ENCODE data around the gene VWA7.
"Not testable (repeated sequence)": the region's sequence is repeated elsewhere in the genome, so short reads cannot be mapped to it uniquely, and the experiment has no call there.

VWA7 gene, protein sequence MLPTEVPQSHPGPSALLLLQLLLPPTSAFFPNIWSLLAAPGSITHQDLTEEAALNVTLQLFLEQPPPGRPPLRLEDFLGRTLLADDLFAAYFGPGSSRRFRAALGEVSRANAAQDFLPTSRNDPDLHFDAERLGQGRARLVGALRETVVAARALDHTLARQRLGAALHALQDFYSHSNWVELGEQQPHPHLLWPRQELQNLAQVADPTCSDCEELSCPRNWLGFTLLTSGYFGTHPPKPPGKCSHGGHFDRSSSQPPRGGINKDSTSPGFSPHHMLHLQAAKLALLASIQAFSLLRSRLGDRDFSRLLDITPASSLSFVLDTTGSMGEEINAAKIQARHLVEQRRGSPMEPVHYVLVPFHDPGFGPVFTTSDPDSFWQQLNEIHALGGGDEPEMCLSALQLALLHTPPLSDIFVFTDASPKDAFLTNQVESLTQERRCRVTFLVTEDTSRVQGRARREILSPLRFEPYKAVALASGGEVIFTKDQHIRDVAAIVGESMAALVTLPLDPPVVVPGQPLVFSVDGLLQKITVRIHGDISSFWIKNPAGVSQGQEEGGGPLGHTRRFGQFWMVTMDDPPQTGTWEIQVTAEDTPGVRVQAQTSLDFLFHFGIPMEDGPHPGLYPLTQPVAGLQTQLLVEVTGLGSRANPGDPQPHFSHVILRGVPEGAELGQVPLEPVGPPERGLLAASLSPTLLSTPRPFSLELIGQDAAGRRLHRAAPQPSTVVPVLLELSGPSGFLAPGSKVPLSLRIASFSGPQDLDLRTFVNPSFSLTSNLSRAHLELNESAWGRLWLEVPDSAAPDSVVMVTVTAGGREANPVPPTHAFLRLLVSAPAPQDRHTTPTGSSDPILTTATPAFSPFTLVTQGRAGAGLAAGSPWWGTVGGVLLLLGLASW

DNA sequence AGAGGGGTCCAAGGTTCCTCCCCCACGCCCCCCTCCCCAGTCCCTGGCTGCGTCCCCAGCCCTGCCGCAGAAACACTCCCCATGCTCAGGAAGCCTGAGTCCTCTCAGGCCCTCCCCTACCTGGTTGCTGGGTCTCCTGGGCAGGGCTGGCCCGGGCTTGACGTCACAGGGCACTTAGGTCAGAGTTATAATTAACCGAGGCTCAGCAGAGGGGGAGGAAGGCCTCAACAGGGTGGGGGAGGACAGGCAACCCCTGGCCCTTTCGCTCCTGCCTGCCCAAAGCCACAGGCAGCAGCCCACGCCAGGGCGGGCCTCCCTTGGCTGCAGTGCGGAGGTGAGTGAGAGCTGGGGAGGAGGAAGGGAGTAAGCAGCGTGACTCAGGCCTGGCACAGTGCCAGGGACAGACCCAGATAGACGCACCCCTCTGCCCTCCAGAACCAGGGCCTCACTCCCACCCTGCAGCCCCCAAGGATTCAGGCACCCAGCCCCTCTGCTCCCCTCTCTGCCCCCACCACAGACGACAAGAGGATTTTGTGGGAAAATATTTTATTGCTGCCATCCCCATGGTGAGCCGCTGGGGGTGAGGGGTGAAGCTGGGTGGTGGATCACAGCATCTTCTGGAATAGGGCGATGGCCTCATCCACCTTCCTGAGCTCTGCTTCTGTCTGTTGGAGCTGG lies at the start of gene VWA7:
Gene VWA7, minus strand, starts transcription at position 340 of the 678 bp plus-strand sequence. CDS start 549 bp downstream, outside the sequence.
- DNase-seq: peak in 1 of 2 experiments; percentile 54

DNA sequence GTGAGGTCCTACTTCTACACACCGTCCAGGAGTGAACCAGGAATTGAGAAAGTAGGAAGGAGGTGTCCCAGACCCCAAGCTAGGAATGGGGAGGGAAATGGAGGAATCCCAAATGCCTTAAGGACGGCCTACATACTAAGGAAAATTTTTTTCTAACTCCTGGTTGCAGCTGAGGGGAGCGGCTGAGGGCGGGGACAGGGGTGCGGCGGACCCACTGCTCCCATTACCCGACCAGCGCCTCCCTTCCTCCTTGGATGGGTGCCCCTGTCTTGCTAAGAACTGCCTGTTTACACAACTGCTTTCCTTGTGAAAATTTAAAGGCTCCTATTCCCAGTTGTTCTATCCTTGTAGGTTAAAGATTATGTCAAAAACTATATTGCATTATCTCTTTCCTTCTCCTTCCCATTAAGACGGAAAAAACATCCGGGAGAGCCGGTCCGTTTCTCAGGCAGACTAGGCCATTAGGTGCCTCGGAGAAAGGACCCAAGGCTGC lies 49.7 kb upstream of the VWA7 start:
- DNase-seq: peak; percentile 51 to 94

DNA sequence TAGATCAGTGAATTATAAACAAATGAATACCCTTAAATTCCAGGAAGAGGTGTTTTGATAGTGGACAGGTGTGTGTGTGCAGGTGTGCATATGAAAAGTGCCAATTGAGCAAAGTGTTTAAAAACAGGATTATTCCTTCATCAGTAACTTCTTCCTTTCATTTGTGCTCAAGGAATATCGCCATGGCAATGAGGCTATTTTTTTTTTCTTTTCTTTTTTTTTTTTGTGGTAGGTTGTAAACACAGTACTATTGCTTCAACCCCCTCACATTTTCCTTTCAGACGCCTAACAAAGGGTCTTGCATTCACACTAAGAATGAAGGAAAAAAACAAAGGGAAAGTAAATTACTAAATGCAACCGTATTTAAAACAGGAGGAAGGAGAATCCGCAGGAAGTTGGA lies 48.4 kb upstream of the VWA7 start:
- DNase-seq: no peak

DNA sequence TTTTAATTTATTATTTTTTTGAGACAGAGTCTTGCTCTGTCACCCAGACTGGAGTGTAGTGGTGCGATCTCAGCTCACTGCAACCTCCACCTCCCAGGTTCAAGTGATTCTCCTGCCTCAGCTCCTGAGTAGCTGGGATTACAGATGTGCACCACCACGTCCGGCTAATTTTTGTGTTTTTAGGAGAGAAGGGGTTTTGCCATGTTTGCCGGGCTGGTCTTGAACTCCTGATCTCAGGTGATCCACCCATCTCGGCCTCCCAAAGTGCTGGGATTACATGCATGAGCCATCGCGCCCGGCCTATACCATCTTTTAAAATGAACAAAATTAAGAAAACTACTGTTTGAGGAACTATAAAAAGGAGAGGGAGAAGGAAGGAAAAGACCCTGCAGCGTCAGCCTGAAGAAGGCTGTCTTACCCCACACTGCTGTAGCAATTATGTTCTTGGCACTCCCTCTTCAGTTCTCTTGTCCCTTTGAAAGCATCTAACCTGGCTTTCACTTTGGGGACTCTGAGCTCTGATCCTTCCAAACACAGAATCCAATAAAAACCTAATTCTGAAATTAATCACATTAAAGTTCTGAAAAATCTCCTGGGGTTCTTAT lies 46.6 kb upstream of the VWA7 start:
- not testable (repeated sequence) for DNase-seq

DNA sequence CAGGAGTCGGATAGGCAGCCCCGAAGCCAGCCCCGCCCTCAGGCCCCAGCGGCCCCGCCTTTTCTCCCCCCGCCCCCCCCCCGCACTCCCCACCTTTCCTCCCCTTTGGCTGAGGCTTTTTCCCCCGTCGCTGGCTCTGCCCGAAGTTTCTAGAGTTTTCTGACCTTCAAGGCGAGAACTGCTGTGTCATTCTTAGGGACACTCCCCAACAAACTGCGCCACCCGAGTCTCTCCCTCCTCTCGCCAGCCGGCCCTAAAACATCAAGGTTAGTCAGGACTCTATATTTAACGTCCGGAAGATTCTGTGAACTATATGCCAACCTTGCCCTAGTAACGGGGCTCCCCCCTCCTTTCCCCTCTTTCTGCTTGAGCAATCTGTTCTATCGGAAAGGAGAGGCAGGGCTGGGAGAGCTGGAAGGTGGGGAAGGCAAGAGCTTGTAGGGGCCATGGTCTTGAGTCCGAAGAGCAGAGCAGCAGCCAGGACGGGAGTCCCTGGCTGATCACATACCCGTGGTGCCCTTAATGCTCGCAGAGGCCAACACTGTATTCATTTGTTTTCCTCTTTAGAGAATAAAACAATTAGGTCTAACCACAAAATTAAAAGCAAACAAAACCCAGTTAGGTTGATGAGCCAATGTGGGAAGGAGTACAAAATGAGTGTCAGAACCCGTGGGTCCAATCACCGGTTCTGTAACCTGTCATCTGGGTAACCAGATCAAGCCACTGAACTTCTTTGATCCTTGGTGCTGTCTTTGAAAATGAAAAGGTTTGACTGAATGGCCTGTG lies 45.1 kb upstream of the VWA7 start:
- peak; percentile 48 to 79 for DNase-seq

DNA sequence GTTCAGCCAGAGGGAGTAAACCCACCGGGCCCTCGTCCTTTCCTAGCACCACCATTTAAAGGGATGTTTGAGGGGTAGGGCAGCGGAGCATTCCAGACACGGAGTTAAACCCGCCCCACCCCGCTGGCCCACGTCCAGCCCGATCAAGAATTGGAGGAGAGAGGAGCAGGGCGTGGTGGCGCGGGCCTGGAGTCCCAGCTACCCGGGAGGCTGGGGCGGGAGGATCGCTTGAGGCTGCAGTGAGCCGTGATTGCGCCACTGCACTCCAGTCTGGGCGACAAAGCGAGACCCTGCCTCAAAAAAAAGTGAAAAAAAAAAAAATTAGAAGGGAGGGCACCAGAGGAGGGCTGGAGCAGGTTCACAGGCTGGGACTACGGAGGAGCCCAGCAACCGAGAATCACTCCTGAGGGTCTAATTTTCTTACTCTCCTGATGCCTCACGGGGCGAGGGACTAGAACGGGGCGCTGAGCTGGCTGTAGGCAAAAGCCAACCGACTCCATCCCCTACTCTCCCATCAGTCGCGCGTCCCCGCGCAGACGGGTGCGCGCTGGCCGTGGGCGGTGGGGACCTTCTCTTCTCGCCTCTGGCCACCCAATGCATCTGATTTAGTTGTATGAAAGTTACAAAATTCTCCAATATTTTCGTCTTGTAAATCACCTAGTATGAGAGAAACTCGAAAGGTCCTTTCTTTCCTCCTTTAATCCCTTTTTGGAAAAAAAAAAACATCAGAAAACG lies 44.3 kb upstream of the VWA7 start:
- peak in 1 of 2 experiments; percentile 79 for DNase-seq

DNA sequence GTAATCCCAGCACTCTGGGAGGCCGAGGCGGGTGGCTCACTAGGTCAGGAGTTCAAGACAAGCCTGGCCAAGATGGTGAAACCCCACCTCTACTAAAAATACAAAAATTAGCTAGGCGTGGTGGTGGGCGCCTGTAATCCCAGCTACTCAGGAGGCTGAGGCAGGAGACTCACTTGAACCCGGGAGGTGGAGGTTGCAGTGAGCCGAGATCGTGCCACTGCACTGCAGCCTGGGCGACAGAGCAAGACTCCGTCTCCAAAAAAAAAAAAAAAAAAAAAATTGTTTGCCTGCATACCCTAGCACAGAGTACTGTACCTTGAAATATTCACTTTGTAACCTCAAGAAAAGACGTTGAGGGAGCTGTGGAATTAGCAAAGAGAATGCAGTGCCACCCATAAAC lies 43.3 kb upstream of the VWA7 start:
- DNase-seq: not testable (repeated sequence)

DNA sequence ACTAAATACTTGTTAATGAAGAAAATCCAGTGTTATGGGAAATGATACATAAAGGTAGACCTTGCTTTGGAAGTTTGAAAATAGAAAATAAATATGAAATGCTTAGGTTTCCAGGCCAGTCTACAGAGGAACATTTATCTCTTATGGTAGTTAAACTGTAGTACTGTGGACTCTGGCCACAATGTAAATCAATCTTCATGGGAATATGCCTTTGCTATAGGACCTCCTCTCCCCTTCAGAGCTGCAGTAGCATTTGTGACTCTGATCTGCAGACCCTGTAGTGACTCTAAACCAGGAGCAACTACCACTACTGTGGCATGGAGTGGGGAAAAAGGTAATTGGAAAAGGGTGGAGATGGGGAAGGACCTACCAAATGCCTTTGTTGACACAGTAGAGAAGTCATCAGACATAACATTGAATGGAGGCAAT lies 42.8 kb upstream of the VWA7 start:
- DNase-seq: no peak

DNA sequence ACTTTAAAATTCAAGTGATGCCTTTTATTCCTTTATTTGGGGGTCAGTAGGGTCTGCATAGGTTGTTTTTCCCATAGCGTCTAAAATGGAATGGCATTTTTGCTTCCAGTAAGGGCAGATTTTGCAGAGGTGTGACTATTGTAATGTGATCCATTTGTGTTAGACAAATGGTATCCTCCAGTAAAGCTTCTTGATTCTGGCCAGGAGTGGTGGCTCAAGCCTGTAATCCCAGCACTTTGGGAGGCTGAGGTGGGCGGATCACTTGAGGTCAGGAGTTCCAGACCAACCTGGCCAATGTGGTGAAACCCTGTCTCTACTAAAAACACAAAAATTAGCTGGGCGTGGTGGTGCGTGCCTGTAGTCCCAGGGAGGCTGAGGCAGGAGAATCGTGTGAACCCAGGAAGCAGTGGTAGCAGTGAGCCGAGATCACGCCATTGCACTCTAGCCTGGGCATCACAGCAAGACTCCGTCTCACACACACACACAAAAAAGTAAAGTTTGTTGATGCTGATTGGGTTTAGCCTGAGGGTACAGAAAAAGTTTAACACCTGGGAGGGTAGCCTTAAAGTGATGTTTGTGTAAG lies 40.9 kb upstream of the VWA7 start:
- not testable (repeated sequence) for DNase-seq

DNA sequence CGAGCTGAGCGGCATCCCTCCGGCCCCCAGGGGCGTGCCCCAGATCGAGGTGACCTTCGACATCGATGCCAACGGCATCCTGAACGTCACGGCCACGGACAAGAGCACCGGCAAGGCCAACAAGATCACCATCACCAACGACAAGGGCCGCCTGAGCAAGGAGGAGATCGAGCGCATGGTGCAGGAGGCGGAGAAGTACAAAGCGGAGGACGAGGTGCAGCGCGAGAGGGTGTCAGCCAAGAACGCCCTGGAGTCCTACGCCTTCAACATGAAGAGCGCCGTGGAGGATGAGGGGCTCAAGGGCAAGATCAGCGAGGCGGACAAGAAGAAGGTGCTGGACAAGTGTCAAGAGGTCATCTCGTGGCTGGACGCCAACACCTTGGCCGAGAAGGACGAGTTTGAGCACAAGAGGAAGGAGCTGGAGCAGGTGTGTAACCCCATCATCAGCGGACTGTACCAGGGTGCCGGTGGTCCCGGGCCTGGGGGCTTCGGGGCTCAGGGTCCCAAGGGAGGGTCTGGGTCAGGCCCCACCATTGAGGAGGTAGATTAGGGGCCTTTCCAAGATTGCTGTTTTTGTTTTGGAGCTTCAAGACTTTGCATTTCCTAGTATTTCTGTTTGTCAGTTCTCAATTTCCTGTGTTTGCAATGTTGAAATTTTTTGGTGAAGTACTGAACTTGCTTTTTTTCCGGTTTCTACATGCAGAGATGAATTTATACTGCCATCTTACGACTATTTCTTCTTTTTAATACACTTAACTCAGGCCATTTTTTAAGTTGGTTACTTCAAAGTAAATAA lies 40.2 kb upstream of the VWA7 start:
- DNase-seq: peak in 1 of 2 experiments; percentile 36

DNA sequence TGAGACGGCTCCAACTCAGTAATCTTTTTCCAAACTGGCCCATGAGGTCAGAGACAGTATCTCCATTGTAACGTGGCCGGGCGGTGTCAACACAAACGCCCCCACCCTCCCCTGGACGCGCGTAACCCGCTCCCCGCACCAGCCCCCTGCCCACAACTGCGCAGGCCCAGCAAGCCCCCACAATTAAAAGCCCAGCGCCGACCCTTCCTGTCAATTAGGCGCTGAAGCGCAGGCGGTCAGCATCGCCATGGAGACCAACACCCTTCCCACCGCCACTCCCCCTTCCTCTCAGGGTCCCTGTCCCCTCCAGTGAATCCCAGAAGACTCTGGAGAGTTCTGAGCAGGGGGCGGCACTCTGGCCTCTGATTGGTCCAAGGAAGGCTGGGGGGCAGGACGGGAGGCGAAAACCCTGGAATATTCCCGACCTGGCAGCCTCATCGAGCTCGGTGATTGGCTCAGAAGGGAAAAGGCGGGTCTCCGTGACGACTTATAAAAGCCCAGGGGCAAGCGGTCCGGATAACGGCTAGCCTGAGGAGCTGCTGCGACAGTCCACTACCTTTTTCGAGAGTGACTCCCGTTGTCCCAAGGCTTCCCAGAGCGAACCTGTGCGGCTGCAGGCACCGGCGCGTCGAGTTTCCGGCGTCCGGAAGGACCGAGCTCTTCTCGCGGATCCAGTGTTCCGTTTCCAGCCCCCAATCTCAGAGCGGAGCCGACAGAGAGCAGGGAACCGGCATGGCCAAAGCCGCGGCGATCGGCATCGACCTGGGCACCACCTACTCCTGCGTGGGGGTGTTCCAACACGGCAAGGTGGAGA lies 38.1 kb upstream of the VWA7 start, which contains the start of the genes HSPA1A and HSPA1L:
Gene HSPA1A, plus strand, starts transcription at position 519 of the 814 bp plus-strand sequence. Its CDS starts 214 bp downstream, at position 733.
Gene HSPA1L, minus strand, starts transcription at position 259 of the 814 bp plus-strand sequence. CDS start 3,311 bp downstream, outside the sequence.
- DNase-seq: peak; percentile 98 to 99

DNA sequence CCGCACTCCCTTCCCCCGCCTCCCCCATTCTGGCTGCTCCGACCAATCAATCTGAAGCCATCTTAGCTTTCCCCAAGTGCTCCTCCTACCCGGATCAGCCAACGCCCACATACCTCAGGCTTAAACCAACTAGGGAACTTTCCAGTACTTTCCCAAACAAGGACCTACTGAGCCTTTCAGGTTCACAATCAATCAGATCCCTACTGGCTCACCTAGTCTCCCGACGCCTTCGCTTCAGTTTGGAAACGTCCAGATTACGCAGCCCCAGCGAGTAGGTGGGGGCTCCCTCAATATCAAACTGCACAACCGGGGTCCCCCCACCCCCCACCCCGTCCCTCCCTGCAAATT lies 37.5 kb upstream of the VWA7 start:
- peak; percentile 91 to 97 for DNase-seq

DNA sequence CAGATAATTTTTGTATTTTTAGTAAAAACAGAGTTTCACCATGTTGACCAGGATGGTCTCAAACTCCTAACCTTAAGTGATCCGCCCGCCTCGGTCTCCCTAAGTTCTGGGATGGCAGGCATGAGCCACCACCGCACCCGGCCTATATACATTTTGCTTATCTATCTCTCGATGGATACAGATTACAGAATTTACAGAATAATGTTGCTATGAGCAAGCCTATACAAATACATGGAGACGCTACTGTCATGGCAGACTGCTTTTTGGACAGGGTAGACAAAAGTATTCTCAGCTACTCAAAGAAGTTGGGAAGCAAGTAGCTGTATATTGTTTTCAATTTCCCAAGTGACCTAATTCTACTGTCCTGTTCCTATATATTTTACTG lies 36.3 kb upstream of the VWA7 start:
- no peak for DNase-seq

DNA sequence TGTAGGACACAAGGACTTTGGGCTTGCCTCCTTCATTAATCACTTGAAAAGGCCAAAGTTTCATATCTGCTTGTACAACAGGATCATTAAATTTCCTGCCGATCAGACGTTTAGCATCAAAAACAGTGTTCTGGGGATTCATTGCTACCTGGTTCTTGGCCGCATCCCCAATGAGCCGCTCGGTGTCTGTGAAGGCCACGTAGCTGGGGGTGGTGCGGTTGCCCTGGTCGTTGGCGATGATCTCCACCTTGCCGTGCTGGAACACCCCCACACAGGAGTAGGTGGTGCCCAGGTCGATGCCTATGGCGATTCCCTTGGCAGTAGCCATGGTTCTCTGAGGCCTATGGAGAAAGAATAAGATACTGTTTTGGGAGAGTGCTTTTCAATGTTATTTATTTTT lies 34.5 kb upstream of the VWA7 start:
- no peak for DNase-seq

DNA sequence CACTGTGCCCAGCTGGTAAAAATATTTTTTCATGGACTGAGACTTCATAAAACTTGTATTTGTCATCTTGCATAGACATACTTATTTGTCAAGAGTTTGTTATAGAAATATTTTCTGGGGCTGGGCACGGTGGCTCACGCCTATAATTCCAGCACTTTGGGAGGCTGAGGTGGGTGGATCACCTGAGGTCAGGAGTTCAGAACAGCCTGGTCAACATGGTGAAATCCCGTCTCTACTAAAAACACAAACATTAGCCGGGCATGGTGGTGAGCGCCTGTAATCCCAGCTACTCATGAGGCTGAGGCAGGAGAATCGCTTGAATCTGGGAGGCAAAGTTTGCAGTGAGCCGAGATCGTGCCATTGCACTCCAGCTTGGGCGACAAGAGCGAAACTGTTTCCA lies 31.5 kb upstream of the VWA7 start:
- DNase-seq: not testable (repeated sequence)

DNA sequence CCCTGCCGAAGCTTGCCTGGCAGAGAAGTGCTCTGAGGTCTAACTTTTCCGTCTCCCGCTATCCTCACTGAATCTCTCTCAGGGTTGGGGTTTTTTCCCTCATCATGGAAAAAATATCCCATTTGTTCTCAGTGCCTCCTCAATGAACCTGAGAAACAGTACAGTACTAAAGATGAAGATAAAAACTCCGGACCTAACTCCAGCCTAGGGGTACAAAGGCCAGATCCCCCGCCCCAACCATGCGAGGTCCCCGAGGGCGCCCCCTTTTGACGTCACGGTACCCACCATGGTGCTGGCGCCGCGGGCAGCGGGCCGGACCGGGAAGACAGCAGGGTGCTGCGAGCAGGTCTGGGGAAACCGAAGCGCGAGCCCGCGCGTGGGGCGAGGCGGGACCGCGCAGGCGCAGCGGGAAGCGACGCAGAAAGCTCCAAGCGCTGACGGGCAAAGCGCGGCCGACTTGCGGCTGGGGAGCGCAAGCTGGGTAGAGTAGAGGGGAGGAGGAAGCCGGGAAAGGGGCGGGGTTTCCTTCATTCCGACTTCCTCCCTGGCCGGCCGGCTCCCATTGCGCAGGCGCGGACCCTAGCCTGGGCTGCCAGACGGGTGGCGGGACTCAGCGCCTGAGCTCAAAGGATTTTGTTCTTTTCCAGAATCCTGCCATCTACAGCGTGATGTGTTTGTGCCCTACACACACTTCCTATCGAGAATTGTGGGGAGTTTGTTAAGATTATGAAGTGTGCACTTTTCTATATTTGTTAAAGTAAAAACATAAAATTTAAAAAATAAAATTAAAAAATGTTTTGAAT lies 29.5 kb upstream of the VWA7 start, which contains the start of gene LSM2:
Gene LSM2, minus strand, starts transcription at position 497 of the 803 bp plus-strand sequence. Its CDS starts 209 bp downstream, at position 288.
- DNase-seq: peak; percentile 84 to 94

DNA sequence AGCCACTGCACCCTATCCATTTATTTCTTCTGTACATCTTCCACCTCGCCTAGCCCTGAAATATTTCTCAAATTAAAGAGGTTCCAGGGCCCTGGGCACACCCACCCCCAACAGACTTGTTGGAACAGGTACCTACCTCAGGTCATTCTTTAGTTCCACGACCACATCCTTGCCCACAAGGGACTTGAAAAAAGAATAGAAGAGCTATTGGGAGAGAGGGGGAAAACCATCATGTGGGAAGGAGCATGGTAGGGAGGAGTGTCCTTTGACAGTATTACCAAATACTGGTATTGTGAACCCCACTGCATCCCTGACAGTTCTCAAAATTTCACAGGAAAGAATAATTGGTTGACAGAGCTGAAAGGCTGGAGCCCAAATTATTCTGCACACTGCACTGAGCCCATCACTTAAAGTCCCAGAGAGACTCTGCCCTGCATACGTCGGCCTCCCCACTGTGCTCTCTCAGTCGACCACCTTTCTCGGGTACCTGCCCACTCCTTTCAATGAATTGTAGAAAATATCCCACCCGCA lies 28.9 kb upstream of the VWA7 start:
- DNase-seq: no peak
